IMR-90 (cell line): ENCODE measurements around the gene ALDH5A1. TPM values are rescaled to one million over a fixed set of nuclear protein-coding genes. Genes with fewer than 3 reads are reported as not detected.

Experiments
- ATAC-seq: fragments of 200-7000 bp; cut with Tn5 transposase; 2 replicates; pipeline ENCODE4 v1.9.1; 2020; ENCODE audit warnings: low read depth, mild to moderate bottlenecking, moderate library complexity
- BruUV-seq: library from RNA; stranded (reverse); fragments of 400-500 nt; replicated peaks from 2 replicates; lab custom pipeline; 2021; lab: Mats Ljungman, UMichigan
- CTCF ChIA-PET: fragments of 300-600 bp; formaldehyde crosslinking; extraction: SDS; loops from one replicate; lab custom pipeline; 2021; ENCODE audit warnings: antibody characterized with exemption; lab: Yijun Ruan, JAX
- POLR2A ChIA-PET: fragments of 300-600 bp; sonication (Branson Sonifier 250); formaldehyde crosslinking; loops from one replicate; lab custom pipeline; 2022; ENCODE audit warnings: antibody characterized with exemption; ENCODE audit not compliant: unreplicated experiment; lab: Charles Lee
- DNase-seq: peaks from one replicate; pipeline ENCODE4 v3.0.0; 2013
- H2AFZ ChIP-seq: replicated peaks from 2 replicates; pipeline ENCODE3; 2013; ENCODE audit warnings: low read length, mild to moderate bottlenecking; ENCODE audit not compliant: poor library complexity
- H2AK5ac ChIP-seq: 2 replicates; pipeline ENCODE4 v1.6.1; 2013; ENCODE audit warnings: low read depth, low read length, inconsistent platforms
- H2AK9ac ChIP-seq: replicated peaks from 2 replicates; pipeline ENCODE3; 2013; ENCODE audit warnings: mild to moderate bottlenecking, low read depth, low read length, moderate library complexity; ENCODE audit not compliant: poor library complexity
- H2BK120ac ChIP-seq: 2 replicates; pipeline ENCODE4 v1.6.1; 2013; ENCODE audit warnings: low read depth, low read length, inconsistent platforms
- H2BK15ac ChIP-seq: 3 replicates; pipeline ENCODE4 v1.6.1; 2013; ENCODE audit warnings: low read depth, low read length, inconsistent platforms
- H2BK20ac ChIP-seq: 2 replicates; pipeline ENCODE4 v1.6.1; 2013; ENCODE audit warnings: low read depth, mild to moderate bottlenecking, inconsistent platforms, low read length, moderate library complexity
- H2BK5ac ChIP-seq: 2 replicates; pipeline ENCODE4 v1.6.1; 2013; ENCODE audit warnings: mild to moderate bottlenecking, low read depth, low read length, inconsistent platforms; ENCODE audit not compliant: poor library complexity, severe bottlenecking
- H3K14ac ChIP-seq: replicated peaks from 2 replicates; pipeline ENCODE4 v1.6.1; 2013; ENCODE audit warnings: low read depth, low read length, inconsistent platforms
- H3K18ac ChIP-seq: 2 replicates; pipeline ENCODE4 v1.6.1; 2013; ENCODE audit warnings: low read depth, low read length, control low read depth
- H3K23ac ChIP-seq: 2 replicates; pipeline ENCODE4 v1.6.1; 2013; ENCODE audit warnings: low read depth, low read length, inconsistent platforms
- H3K27ac ChIP-seq: 2 replicates; pipeline ENCODE4 v1.5.1; 2013; ENCODE audit warnings: mild to moderate bottlenecking, control low read depth, low read length; ENCODE audit not compliant: insufficient read depth
- H3K27me3 ChIP-seq: 2 replicates; pipeline ENCODE4 v1.6.1; 2013; ENCODE audit warnings: low read length; ENCODE audit not compliant: control insufficient read depth, insufficient read depth
- H3K36me3 ChIP-seq: 2 replicates; pipeline ENCODE4 v1.6.1; 2013; ENCODE audit warnings: low read length, mixed read lengths; ENCODE audit not compliant: control insufficient read depth, insufficient read depth
- H3K4ac ChIP-seq: 2 replicates; pipeline ENCODE4 v1.6.1; 2013; ENCODE audit warnings: low read depth, low read length, inconsistent platforms
- H3K4me1 ChIP-seq: 2 replicates; pipeline ENCODE4 v1.6.1; 2013; ENCODE audit warnings: low read length, mixed read lengths; ENCODE audit not compliant: control insufficient read depth, insufficient read depth
- H3K4me2 ChIP-seq: 2 replicates; pipeline ENCODE4 v1.6.1; 2013; ENCODE audit warnings: low read depth, mild to moderate bottlenecking, control low read depth, low read length, moderate library complexity
- H3K4me3 ChIP-seq: 2 replicates; pipeline ENCODE4 v1.5.1; 2013; ENCODE audit warnings: low read depth, mild to moderate bottlenecking, control low read depth, low read length, moderate library complexity; ENCODE audit not compliant: insufficient read depth
- H3K56ac ChIP-seq: 2 replicates; pipeline ENCODE4 v1.6.1; 2013; ENCODE audit warnings: low read length, inconsistent platforms; ENCODE audit not compliant: insufficient read depth; ENCODE audit errors: extremely low read depth
- H3K79me1 ChIP-seq, 2 experiments: 2 replicates each; pipeline ENCODE4 v1.6.1; 2013; ENCODE audit warnings: low read length in 2 of 2, inconsistent platforms in 1 of 2, low read depth in 1 of 2
- H3K9ac ChIP-seq: 2 replicates; pipeline ENCODE4 v1.6.1; 2013; ENCODE audit warnings: low read depth, low read length, control low read depth
- H3K9me1 ChIP-seq: 2 replicates; pipeline ENCODE4 v1.6.1; 2013; ENCODE audit warnings: low read length, inconsistent platforms; ENCODE audit not compliant: insufficient read depth
- H3K9me3 ChIP-seq: 2 replicates; pipeline ENCODE4 v1.6.1; 2013; ENCODE audit warnings: low read length; ENCODE audit not compliant: control insufficient read depth, insufficient read depth
- H4K20me1 ChIP-seq: 2 replicates; pipeline ENCODE4 v1.6.1; 2013; ENCODE audit warnings: low read length, inconsistent platforms; ENCODE audit not compliant: insufficient read depth
- H4K5ac ChIP-seq: 2 replicates; pipeline ENCODE4 v1.6.1; 2013; ENCODE audit warnings: mild to moderate bottlenecking, low read depth, low read length, control low read depth
- H4K8ac ChIP-seq, 2 experiments: 2 replicates each; pipeline ENCODE4 v1.6.1; 2013; ENCODE audit warnings: low read depth in 2 of 2, low read length in 2 of 2, control low read depth in 1 of 2, inconsistent platforms in 1 of 2
- H4K91ac ChIP-seq: 2 replicates; pipeline ENCODE4 v1.6.1; 2013; ENCODE audit warnings: low read depth, low read length, inconsistent platforms; ENCODE audit not compliant: insufficient read depth
- RAD21 ChIP-seq: IDR thresholded peaks from 2 replicates; pipeline ENCODE4 v1.6.1; 2012; ENCODE audit warnings: low read length, improper control_type of control experiment
- RFX5 ChIP-seq: IDR thresholded peaks from 2 replicates; pipeline ENCODE4 v1.8.0; 2012; ENCODE audit warnings: low read depth, mild to moderate bottlenecking, low read length, moderate library complexity
- WGBS, 2 experiments: methylation state at CpG; one replicate each; pipeline versions ENCODE4 v1.1.5 to v1.1.7; 2013; ENCODE audit warnings: missing lambda C conversion rate in 2 of 2; ENCODE audit not compliant: insufficient read length in 1 of 2; ENCODE audit errors: extremely low coverage in 2 of 2; 5-methylcytosine and 5-hydroxymethylcytosine counted together
- dilution Hi-C: fragments of 300-500 bp; cut with HindIII; formaldehyde crosslinking; loops from one replicate; pipeline ENCODE4 v1.14.3; 2018; ENCODE audit warnings: low sequenced_read_pairs; ENCODE audit not compliant: unreplicated experiment
- in situ Hi-C: fragments of 300-500 bp; cut with MboI; formaldehyde crosslinking; loops from 3 replicates; pipeline ENCODE4 v1.14.3; 2019; ENCODE audit warnings: low sequenced_read_pairs, inconsistent platforms, mixed read lengths
- intact Hi-C: fragments of 100-400 bp; cut with micrococcal nuclease; formaldehyde crosslinking; loops from 2 replicates; pipeline ENCODE4 v1.10.0; 2022
- polyA plus RNA-seq, 3 experiments: library from polyadenylated mRNA; depleted of rRNA; stranded (reverse); fragments of >200 nt; gene quantifications; 2 replicates each; pipeline ENCODE4 v1.2.3, GENCODE V29; 2012; ENCODE audit warnings: low replicate concordance in 1 of 3
- total RNA-seq: library from RNA; depleted of rRNA; stranded (reverse); fragments of >200 nt; gene quantifications from 2 replicates; pipeline ENCODE4 v1.2.3, GENCODE V29; 2012

ALDH5A1 gene
- total and polyA plus RNA-seq, 2 of the 4 experiments (the other 2 are of a cell fraction), result 0.36 to 0.48 TPM

DNA sequence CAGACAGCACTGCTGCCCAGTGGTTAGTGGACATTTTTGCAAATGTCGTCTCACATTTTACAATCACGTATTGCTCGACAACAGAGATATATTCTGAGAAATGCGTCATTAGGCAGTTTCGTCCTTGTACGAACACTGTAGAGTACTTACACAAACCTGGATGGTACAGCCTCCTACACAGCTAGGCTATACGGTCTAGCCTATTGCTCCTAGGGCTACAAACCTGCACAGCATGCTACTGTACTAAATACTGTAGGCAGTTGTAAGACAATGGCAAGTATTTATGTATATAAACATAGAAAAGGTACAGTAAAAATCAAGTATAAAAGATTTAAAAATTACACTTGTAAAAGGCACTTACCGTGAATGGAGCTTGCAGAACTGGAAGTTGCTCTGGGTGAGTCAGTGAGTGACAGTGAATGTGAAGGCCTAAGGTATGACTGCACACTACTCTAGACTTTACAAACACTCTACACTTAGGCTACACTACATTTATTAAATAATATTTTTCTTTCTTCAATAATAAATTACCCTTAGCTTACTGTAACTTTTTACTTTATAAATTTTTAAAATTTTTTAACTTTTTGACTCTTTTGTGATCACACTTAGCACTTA is 43.1 kb downstream of the ALDH5A1 start:
- no peak overlapping the region for H2BK15ac ChIP-seq
- H2BK120ac ChIP-seq, result no peak overlapping the region
- no peak for TF ChIP-seq RFX5
- TF ChIP-seq RAD21, result no peak
- H2AFZ ChIP-seq, result no peak overlapping the region
- WGBS, 2 experiments, result 100% methylated on average over 1 of the region's 8 CpGs; no CpG with 5 or more reads in 1 of the 2 experiments
- CTCF ChIA-PET, result interaction anchor here (0.7 kb wide), 1 partner anchor 24 kb away, joined by 3 read pairs; no protein-coding TSS in a partner anchor
- no peak overlapping the region for H3K14ac ChIP-seq
- H2BK20ac ChIP-seq, result no peak overlapping the region
- H3K4me3 ChIP-seq, result no peak overlapping the region
- H3K4ac ChIP-seq, result no peak overlapping the region
- ATAC-seq (no peak), DNase-seq (peak; percentile 15)
- H2BK5ac ChIP-seq, result no peak overlapping the region
- no peak overlapping the region for H3K4me2 ChIP-seq
- H4K5ac ChIP-seq, result no peak overlapping the region
- intact Hi-C loops, result no loop called here
- in situ Hi-C loops, result no loop called here
- H4K91ac ChIP-seq, result no peak overlapping the region
- H3K36me3 ChIP-seq, result no peaks in the 10 kb centered on the region
- no peaks in the 10 kb centered on the region for H3K79me1 ChIP-seq
- H4K8ac ChIP-seq, result no peak overlapping the region
- no peaks in the 10 kb centered on the region for H3K4me1 ChIP-seq
- H3K56ac ChIP-seq, result no peak overlapping the region
- dilution Hi-C loops, result no loop called here
- no peaks in the 10 kb centered on the region for H3K27me3 ChIP-seq
- H3K9me3 ChIP-seq, result no peaks in the 10 kb centered on the region
- no peaks in the 10 kb centered on the region for H3K9me1 ChIP-seq
- no peak overlapping the region for H3K9ac ChIP-seq
- BruUV-seq, result no TSS peak
- H3K27ac ChIP-seq, result no peak overlapping the region
- no peak overlapping the region for H2AK5ac ChIP-seq
- H3K23ac ChIP-seq, result no peak overlapping the region
- H4K20me1 ChIP-seq, result no peaks in the 10 kb centered on the region
- H3K18ac ChIP-seq, result no peak overlapping the region
- POLR2A ChIA-PET, result interaction anchor here (0.6 kb wide), 1 partner anchor 131 kb away, joined by 3 read pairs; no protein-coding TSS in a partner anchor
- H2AK9ac ChIP-seq, result no peak overlapping the region
